ENCODE results near the gene STPG4.

The STPG4 gene

DNA sequence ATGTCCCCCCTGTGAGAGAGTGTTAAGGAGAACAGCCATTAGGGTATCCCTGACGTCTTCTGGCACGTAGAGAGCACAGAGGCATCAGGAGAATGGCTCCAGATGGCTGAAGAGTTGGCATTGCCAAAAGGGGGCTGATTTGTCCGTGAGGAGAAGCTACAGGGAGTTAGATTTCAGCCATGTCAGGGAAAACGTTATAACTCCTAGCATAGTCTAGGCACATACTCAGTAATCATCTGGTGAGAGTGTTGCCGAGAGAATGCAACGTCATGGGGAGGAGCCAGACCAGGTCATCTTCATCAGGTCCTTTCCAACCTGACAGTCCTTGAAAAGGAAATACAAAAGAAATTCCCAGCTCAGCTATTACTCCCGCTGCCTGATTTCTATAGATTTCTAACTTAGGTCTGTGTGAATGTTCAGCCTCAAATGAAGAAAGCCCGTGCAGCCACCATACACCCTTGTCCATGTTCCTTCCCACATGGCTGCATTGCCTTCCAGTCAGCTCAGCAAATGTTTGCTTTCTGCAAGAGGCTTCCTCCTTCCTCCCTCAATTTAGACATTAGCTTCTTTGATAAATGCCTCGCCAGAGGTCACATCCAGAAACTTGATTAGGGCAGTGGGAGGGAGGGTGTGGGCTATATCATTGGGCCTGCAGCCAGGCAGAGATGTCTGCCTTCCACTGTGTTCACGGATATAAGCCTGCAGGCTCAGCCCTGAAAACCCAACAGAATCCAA is 93.0 kb downstream of the STPG4 start:
- DNase-seq (ENCODE audit: low read depth, low spot score) = no peak
- POLR2A ChIA-PET = no interaction called here
- CTCF ChIA-PET = no interaction called here
- TF ChIP-seq, protein P1, sequence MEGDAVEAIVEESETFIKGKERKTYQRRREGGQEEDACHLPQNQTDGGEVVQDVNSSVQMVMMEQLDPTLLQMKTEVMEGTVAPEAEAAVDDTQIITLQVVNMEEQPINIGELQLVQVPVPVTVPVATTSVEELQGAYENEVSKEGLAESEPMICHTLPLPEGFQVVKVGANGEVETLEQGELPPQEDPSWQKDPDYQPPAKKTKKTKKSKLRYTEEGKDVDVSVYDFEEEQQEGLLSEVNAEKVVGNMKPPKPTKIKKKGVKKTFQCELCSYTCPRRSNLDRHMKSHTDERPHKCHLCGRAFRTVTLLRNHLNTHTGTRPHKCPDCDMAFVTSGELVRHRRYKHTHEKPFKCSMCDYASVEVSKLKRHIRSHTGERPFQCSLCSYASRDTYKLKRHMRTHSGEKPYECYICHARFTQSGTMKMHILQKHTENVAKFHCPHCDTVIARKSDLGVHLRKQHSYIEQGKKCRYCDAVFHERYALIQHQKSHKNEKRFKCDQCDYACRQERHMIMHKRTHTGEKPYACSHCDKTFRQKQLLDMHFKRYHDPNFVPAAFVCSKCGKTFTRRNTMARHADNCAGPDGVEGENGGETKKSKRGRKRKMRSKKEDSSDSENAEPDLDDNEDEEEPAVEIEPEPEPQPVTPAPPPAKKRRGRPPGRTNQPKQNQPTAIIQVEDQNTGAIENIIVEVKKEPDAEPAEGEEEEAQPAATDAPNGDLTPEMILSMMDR (IDR thresholded peaks at IDR 0.05; ENCODE audit: insufficient read depth, low read length, missing control alignments) = no peak
- H3K4me3 ChIP-seq (ENCODE audit: low read depth, low read length) = no peak overlapping the region

- ChIA-PET POLR2A (no interaction called here), CTCF (no interaction called here)
- DNase-seq (ENCODE audit: low read depth, low spot score) = no peak
- H3K4me3 ChIP-seq (ENCODE audit: low read depth, low read length) = no peak overlapping the region
- TF ChIP-seq, protein P1 (IDR thresholded peaks at IDR 0.05; ENCODE audit: insufficient read depth, low read length, missing control alignments) = no peak
These were observed 94.4 kb downstream of the STPG4 start for GRCh38 chr2:47060652-47061170.

- no peak overlapping the region for H3K4me3 ChIP-seq (ENCODE audit: low read depth, low read length)
- DNase-seq (ENCODE audit: low read depth, low spot score) = no peak
- ChIA-PET POLR2A (interaction anchor here (0.8 to 2.6 kb wide), 2 partner anchors 7 to 15 kb away, joined by 3 to 26 read pairs; no protein-coding TSS in a partner anchor), CTCF (interaction anchor here (1.0 to 1.5 kb wide), 6 partner anchors 8 to 264 kb away, joined by 3 to 4 read pairs (median 4); no protein-coding TSS in a partner anchor)
- TF ChIP-seq, protein P1 (IDR thresholded peaks at IDR 0.05; ENCODE audit: insufficient read depth, low read length, missing control alignments) = no peak
These were observed 96.8 kb downstream of the STPG4 start for GRCh38 chr2:47058003-47058931.

DNA sequence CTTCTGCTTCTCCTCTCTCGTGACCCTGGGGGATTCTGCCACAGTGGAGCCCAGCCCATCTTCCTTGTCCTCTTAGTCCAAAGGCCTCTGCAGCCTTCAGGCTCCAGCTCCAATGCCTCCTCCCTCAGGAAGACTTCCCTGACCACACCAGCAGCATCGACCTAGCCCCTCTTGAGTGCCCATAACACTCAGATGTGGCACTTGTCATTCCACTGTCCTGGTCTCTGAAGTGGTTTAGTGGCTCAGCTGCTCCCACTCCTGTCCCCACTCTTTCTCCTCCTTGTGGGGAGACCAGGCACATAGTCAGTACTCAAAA is 97.5 kb downstream of the STPG4 start:
- TF ChIP-seq, protein P1 (IDR thresholded peaks at IDR 0.05; ENCODE audit: insufficient read depth, low read length, missing control alignments) = no peak
- no peak overlapping the region for H3K4me3 ChIP-seq (ENCODE audit: low read depth, low read length)
- DNase-seq (ENCODE audit: low read depth, low spot score) = no peak
- ChIA-PET POLR2A (interaction anchor here (0.8 to 2.6 kb wide), 2 partner anchors 8 to 14 kb away, joined by 3 to 26 read pairs; no protein-coding TSS in a partner anchor), CTCF (interaction anchor here (1.0 to 1.5 kb wide), 6 partner anchors 9 to 265 kb away, joined by 3 to 4 read pairs (median 4); no protein-coding TSS in a partner anchor)

DNA sequence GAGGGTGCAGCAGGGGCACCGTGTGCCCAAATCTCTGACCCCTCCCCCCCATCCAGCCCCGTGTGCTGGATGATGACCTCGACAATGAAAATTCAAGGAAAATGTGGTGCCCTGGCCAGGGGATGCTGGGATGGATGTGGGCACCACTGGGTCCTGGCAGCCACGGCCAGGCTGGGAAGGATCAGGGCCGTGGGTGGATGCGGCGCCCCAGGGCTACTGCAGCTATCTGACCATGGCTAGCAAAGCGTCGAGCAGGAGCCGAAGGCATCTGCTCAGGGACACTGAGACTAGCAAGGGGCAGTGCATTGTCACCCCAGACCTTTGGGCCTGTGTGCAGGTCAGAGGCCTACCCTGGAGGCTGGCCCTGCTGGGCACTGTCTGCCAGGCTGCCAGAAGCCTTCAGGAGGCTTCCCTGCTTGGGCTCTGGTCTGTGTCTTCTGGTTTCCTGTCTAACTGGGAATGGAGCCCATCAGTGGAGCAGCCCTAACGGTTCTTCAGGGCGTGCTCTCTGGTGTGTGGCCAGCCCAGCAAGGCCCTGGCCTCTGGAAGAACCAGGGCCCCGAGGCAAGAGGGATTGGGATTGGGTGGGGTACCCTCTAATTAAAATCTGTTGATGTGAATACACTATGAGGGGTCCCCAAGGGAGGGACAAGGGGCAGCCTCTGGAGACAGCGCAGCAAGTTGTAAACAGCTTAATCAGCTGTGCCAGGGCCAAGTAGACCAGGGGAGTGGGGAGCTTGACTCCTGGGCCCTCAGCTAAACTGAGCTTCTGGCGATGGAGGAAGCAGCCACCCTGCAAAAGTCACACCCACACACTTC is 98.0 kb downstream of the STPG4 start:
- TF ChIP-seq, protein P1 (IDR thresholded peaks at IDR 0.05; ENCODE audit: insufficient read depth, low read length, missing control alignments) = no peak
- ChIA-PET CTCF (interaction anchor here (1.0 to 1.6 kb wide), 6 partner anchors 9 to 266 kb away, joined by 3 to 6 read pairs (median 4); no protein-coding TSS in a partner anchor), POLR2A (interaction anchor here (0.5 to 2.6 kb wide), 6 partner anchors 8 to 99 kb away, joined by 3 to 26 read pairs (median 6); no protein-coding TSS in a partner anchor)
- DNase-seq (ENCODE audit: low read depth, low spot score) = no peak
- H3K4me3 ChIP-seq (ENCODE audit: low read depth, low read length) = no peak overlapping the region

Measured in AG04449 (cell line).